ENCODE results near the gene AKAP7.

Gene AKAP7

GRCh38 chr6:131177996-131178395 is 42.7 kb downstream of the AKAP7 start:
- H3K9me2 ChIP-seq (replicated peaks; ENCODE audit: insufficient read depth, low read length), result no peaks in the 10 kb centered on the region
- no peaks in the 10 kb centered on the region for H3K27me3 ChIP-seq (replicated peaks; ENCODE audit: insufficient read depth, low read length)
- H3K9me3 ChIP-seq (replicated peaks; ENCODE audit: insufficient read depth, low read length), result no peaks in the 10 kb centered on the region
- H3K79me2 ChIP-seq (ENCODE audit: low read length), result no peaks in the 10 kb centered on the region
- no peaks in the 10 kb centered on the region for H3F3A ChIP-seq (ENCODE audit: insufficient read depth, low read length)
- H3K4me1 ChIP-seq (ENCODE audit: low read length), result no peaks in the 10 kb centered on the region
- no peak for DNase-seq
- no peak for TF ChIP-seq EZH2phosphoT487 (IDR thresholded peaks at IDR 0.05; ENCODE audit: low read length)
- no peak for TF ChIP-seq CTCF (IDR thresholded peaks at IDR 0.05; ENCODE audit: low read length)
- no peak for TF ChIP-seq EZH2 (optimal IDR thresholded peaks at IDR 0.05; ENCODE audit: low read depth, low read length)
- no peak overlapping the region for H2AFZ ChIP-seq (ENCODE audit: low read length)
- no peak overlapping the region for H3K9ac ChIP-seq (ENCODE audit: low read length)
- H3K36me3 ChIP-seq (replicated peaks; ENCODE audit: insufficient read depth, low read length), result no peaks in the 10 kb centered on the region
- no peak overlapping the region for H3K27ac ChIP-seq (ENCODE audit: low read length)
- H3K4me3 ChIP-seq (ENCODE audit: low read length), result no peak overlapping the region
- H3K4me2 ChIP-seq (ENCODE audit: low read depth, low read length), result no peak overlapping the region
- H4K20me1 ChIP-seq (ENCODE audit: insufficient read depth, low read length), result no peaks in the 10 kb centered on the region

GRCh38 chr6:131182991-131183425 is 47.7 kb downstream of the AKAP7 start:
- TF ChIP-seq EZH2phosphoT487 (IDR thresholded peaks at IDR 0.05; ENCODE audit: low read length) (no peak), CTCF (IDR thresholded peaks at IDR 0.05; ENCODE audit: low read length) (peak; percentile 18)
- Histone ChIP-seq H3K9ac (ENCODE audit: low read length) (no peak overlapping the region), H3K79me2 (ENCODE audit: low read length) (no peaks in the 10 kb centered on the region), H2AFZ (ENCODE audit: low read length) (no peak overlapping the region), H3K36me3 (replicated peaks; ENCODE audit: insufficient read depth, low read length) (no peaks in the 10 kb centered on the region), H3K9me3 (replicated peaks; ENCODE audit: insufficient read depth, low read length) (no peaks in the 10 kb centered on the region), H3K4me1 (ENCODE audit: low read length) (no peaks in the 10 kb centered on the region), H3F3A (ENCODE audit: insufficient read depth, low read length) (no peaks in the 10 kb centered on the region), H3K4me3 (ENCODE audit: low read length) (no peak overlapping the region), H3K4me2 (ENCODE audit: low read depth, low read length) (no peak overlapping the region), H3K27ac (ENCODE audit: low read length) (no peak overlapping the region), H3K9me2 (replicated peaks; ENCODE audit: insufficient read depth, low read length) (no peaks in the 10 kb centered on the region), H3K27me3 (replicated peaks; ENCODE audit: insufficient read depth, low read length) (no peaks in the 10 kb centered on the region), H4K20me1 (ENCODE audit: insufficient read depth, low read length) (no peaks in the 10 kb centered on the region)
- no peak for DNase-seq

GRCh38 chr6:131183427-131184095 is 48.3 kb downstream of the AKAP7 start:
- no peak for DNase-seq
- H3K36me3 ChIP-seq (replicated peaks; ENCODE audit: insufficient read depth, low read length), result no peaks in the 10 kb centered on the region
- H3K79me2 ChIP-seq (ENCODE audit: low read length), result no peaks in the 10 kb centered on the region
- H3K27me3 ChIP-seq (replicated peaks; ENCODE audit: insufficient read depth, low read length), result no peaks in the 10 kb centered on the region
- H3K4me1 ChIP-seq (ENCODE audit: low read length), result no peaks in the 10 kb centered on the region
- H3K9me2 ChIP-seq (replicated peaks; ENCODE audit: insufficient read depth, low read length), result no peaks in the 10 kb centered on the region
- H4K20me1 ChIP-seq (ENCODE audit: insufficient read depth, low read length), result no peaks in the 10 kb centered on the region
- no peaks in the 10 kb centered on the region for H3K9me3 ChIP-seq (replicated peaks; ENCODE audit: insufficient read depth, low read length)
- no peak overlapping the region for H3K4me2 ChIP-seq (ENCODE audit: low read depth, low read length)
- no peak overlapping the region for H2AFZ ChIP-seq (ENCODE audit: low read length)
- H3K9ac ChIP-seq (ENCODE audit: low read length), result no peak overlapping the region
- no peaks in the 10 kb centered on the region for H3F3A ChIP-seq (ENCODE audit: insufficient read depth, low read length)
- no peak overlapping the region for H3K4me3 ChIP-seq (ENCODE audit: low read length)
- TF ChIP-seq EZH2 (optimal IDR thresholded peaks at IDR 0.05; ENCODE audit: low read depth, low read length) (no peak), EZH2phosphoT487 (IDR thresholded peaks at IDR 0.05; ENCODE audit: low read length) (no peak), CTCF (IDR thresholded peaks at IDR 0.05; ENCODE audit: low read length) (no peak)
- no peak overlapping the region for H3K27ac ChIP-seq (ENCODE audit: low read length)

Measured in MM.1S (cell line).